ENCODE measurements around the gene OR5B21.

DNA sequence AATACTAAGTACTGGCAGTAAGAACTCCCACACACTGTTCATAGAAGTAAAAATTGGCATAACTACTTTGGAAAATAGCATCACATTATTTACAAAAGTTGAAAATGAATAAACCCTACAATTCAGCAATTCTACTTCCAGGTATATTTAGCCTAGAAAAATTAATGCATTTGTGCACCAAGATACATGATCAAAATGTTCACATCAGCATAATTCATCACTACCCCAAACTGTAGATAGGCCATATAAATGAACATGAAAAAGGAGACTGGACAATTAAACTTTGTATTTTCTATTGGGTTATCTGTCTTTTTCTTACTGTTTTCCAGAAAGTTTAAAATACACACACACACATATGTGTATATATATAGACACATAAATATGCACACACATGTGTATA is 5.9 kb downstream of the OR5B21 start:
- TF ChIP-seq EZH2 (IDR thresholded peaks at IDR 0.05; ENCODE audit: insufficient read depth, poor library complexity, severe bottlenecking) (no peak), EZH2phosphoT487 (IDR thresholded peaks at IDR 0.05; ENCODE audit: insufficient read depth, low read depth) (no peak)

All from GM23248 (cell line).